Pancreas (tissue), 10 donors: ENCODE data around the gene PDE2A. TPM values are rescaled to one million over a fixed set of nuclear protein-coding genes. Genes with fewer than 3 reads are reported as not detected.

Experiments
- ATAC-seq, 4 donors: fragments of 200-7000 bp; cut with Tn5 transposase; one replicate each; pipeline versions ENCODE4 v1.8.0 to v1.9.1; 2020; ENCODE audit warnings: mild to moderate bottlenecking in 4 of 4, moderate library complexity in 4 of 4
- DNase-seq, 6 donors: peaks; one replicate each; pipeline ENCODE4 v3.0.0-alpha.2; 2020
- FAIRE-seq: peaks from 2 replicates; lab custom pipeline; 2012; peaks lifted over from hg19 to GRCh38; lab: Jason Lieb, UNC
- H3K27ac ChIP-seq, 4 donors: fragments of 200-600 bp; sonication (generic); 1 replicate in 3 of 4; 2 replicates in 1 of 4; pipeline versions ENCODE4 v1.5.0 to v1.8.0; 2020
- H3K27me3 ChIP-seq, 4 donors: fragments of 200-600 bp; one replicate each; pipeline ENCODE4 v1.8.0; 2021
- H3K36me3 ChIP-seq, 3 donors: fragments of 200-600 bp; sonication (generic) in 1 of 3; one replicate each; pipeline versions ENCODE4 v1.5.0 to v1.8.0; 2020 to 2021
- H3K4me1 ChIP-seq, 3 donors: fragments of 200-600 bp; one replicate each; pipeline ENCODE4 v1.8.0; 2021
- H3K4me3 ChIP-seq, 4 donors: fragments of 200-600 bp; sonication (generic) in 2 of 4; one replicate each; pipeline versions ENCODE4 v1.5.0 to v1.8.0; 2020 to 2021
- H3K9me3 ChIP-seq, 4 donors: fragments of 200-600 bp; one replicate each; pipeline ENCODE4 v1.8.0; 2021
- CTCF ChIP-seq, 4 donors: fragments of 200-600 bp; sonication (generic) in 3 of 4; IDR thresholded peaks; one replicate each; pipeline versions ENCODE4 v1.5.0 to v1.8.0; 2021; ENCODE audit warnings: antibody characterized with exemption in 4 of 4
- WGBS, 2 donors: extraction: QIAGEN DNeasy Blood & Tissue Kit; methylation state at CpG; one replicate each; pipeline ENCODE4 v1.1.7; 2013; 5-methylcytosine and 5-hydroxymethylcytosine counted together
- intact Hi-C, 3 donors: fragments of 100-400 bp; cut with DNase I; formaldehyde crosslinking; loops; one replicate each; pipeline versions ENCODE4 v1.11.1 to v1.14.2; 2022
- polyA plus RNA-seq, 2 donors: library from polyadenylated mRNA; stranded (reverse); fragments of 200-250 nt; gene quantifications; one replicate each; pipeline ENCODE4 v1.2.3, GENCODE V29; 2013
- total RNA-seq, 6 donors: library from RNA; stranded (reverse); fragmentation: NEBNext Ultra II Directional in 4 of 6; extraction: Animal tissue kit (Norgen Biotek cat#: 25700) in 4 of 6; gene quantifications; one replicate each; pipeline versions ENCODE4 v1.2.1 to v1.2.4, GENCODE V29; 2021 to 2023
- donor health status: healthy with polysubstance abuse.
- donor health status: DM: no; HTN: no; CAD: no; lungs with moderate emphysema.
- donor health status: DM: no; HTN: no; CAD: no.
- donor health status: control.
- donor health status: control.
- donor health status: Bipolar disorder and iron deficiency.
- donor health status: DM: yes; HTN: yes; CAD: no.
- donor health status: DM: no; HTN: no; CAD: no.
- donor health status: DM: no; HTN: no; CAD: no.
- donor health status: DM: yes; HTN: yes; CAD: no.

Gene PDE2A
- total and polyA plus RNA-seq, 8 donors: 2.1 to 16.3 (median 4.1) TPM

DNA sequence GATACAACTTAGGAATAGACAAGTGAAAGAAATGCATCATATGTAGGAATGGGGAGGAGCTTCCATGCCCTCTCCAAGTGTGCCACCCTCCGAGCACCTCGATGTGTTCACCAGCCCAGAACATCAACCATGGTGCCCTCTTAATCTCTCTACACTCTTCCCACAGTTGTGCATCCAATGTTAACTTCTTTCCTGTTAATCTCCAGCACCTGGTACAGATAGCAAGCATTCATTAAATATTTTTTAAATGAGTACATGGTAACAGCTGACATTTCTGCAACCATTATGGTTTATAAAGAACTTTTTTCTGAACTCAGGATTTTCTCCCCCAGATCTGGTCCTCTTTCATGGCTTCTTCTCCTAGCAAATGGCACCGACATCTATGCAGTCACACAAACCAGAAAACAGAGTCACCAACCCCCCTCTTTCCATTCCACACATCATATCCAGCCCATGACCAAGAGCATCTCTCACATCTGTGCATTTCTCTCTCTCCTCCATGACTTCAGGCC is 121.8 kb downstream of the PDE2A start:
- no peak for TF ChIP-seq CTCF (IDR thresholded peaks at IDR 0.05)
- Histone ChIP-seq H3K36me3 (no peaks in the 10 kb centered on the region), H3K27me3 (no peaks in the 10 kb centered on the region), H3K4me3 (no peak overlapping the region), H3K9me3 (no peaks in the 10 kb centered on the region), H3K27ac (no peak overlapping the region), H3K4me1 (no peaks in the 10 kb centered on the region)
- intact Hi-C loops: no loop called here
- ATAC-seq (no peak), FAIRE-seq (no peak), DNase-seq (no peak)
- 78 to 85% methylated on average over 3 of the region's 3 CpGs for WGBS, 2 donors

DNA sequence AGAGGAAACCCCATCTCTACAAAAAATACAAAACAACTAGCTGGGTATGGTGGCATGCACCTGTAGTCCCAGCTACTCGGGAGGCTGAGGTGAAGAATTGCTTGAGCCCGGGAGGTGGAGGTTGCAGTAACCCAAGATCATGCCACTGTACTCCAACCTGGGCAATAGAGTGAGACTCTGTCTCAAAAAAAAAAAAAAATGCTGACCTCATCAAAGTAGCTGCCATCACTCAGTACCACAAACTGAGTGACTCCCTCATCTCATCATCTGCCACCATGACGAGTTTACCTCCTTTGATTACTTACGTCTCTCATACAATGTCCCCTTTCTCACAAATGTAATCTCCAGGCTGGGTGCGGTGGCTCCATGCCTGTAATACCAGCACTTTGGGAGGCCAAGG is 122.7 kb downstream of the PDE2A start:
- H3K36me3 ChIP-seq: no peaks in the 10 kb centered on the region
- ATAC-seq (no peak), FAIRE-seq (no peak), DNase-seq (no peak)
- H3K4me1 ChIP-seq: no peaks in the 10 kb centered on the region
- no peak overlapping the region for H3K4me3 ChIP-seq
- TF ChIP-seq CTCF (IDR thresholded peaks at IDR 0.05): no peak
- no peaks in the 10 kb centered on the region for H3K9me3 ChIP-seq
- WGBS, 2 donors: 87% methylated on average over 5 of the region's 5 CpGs
- no peak overlapping the region for H3K27ac ChIP-seq
- H3K27me3 ChIP-seq: no peaks in the 10 kb centered on the region
- intact Hi-C loops: no loop called here

- no peak for FAIRE-seq
- no peaks in the 10 kb centered on the region for H3K27me3 ChIP-seq
- intact Hi-C loops: no loop called here
- H3K4me3 ChIP-seq: no peak overlapping the region
- no peak overlapping the region for H3K27ac ChIP-seq
- ATAC-seq: no peak
- no peaks in the 10 kb centered on the region for H3K4me1 ChIP-seq
- no peaks in the 10 kb centered on the region for H3K9me3 ChIP-seq
- no peak for TF ChIP-seq CTCF (IDR thresholded peaks at IDR 0.05)
- DNase-seq: no peak
- no peaks in the 10 kb centered on the region for H3K36me3 ChIP-seq
- 87% methylated on average over 6 of the region's 6 CpGs for WGBS, 2 donors
Measured at GRCh38 chr11:72548463-72548862, 125.8 kb downstream of the PDE2A start.

DNA sequence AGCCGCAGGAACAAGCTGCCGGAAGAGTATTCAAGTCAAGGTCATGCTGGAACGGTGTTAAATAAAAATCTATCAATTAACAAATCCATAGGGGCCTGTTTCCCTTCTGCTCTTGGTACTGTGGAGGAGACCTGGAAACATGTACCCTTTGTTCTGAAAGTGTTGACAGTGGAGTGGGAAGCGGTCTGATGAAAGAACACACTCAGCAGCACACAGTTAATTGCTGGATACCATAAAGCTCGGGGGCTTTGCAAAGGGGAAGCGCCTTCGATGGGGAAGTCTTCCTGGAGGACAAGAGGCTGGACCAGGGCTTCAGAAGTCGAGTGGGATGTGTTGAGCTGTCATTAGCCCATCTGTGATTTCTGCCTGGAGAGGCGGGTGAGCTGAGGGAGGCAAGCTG is 127.4 kb downstream of the PDE2A start:
- intact Hi-C loops: no loop called here
- Histone ChIP-seq H3K4me1 (no peaks in the 10 kb centered on the region), H3K27ac (no peak overlapping the region), H3K36me3 (no peaks in the 10 kb centered on the region), H3K27me3 (no peaks in the 10 kb centered on the region), H3K4me3 (no peak overlapping the region), H3K9me3 (no peaks in the 10 kb centered on the region)
- no peak for TF ChIP-seq CTCF (IDR thresholded peaks at IDR 0.05)
- no peak for ATAC-seq
- no peak for DNase-seq
- 59% methylated on average over 9 of the region's 9 CpGs for WGBS, 2 donors
- no peak for FAIRE-seq

DNA sequence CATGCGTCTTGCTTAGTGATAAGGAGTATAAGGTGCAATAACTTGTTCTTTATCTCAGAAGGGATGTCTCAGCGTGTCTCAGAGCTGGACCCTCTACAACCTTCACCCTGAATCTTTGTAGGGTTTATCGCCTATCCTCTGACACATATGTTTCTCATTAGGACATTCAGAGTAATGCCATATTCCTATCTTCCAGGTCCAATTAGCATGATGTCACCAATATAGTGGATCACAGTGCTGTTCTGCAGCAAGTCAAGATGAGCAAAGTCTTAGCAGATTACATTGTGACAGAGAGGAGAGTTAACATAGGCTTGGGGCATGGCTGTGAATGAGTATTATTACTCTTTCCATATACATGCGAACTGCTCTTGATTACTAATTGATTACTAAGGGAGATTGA is 129.6 kb downstream of the PDE2A start:
- Histone ChIP-seq H3K4me3 (no peak overlapping the region), H3K27ac (no peak overlapping the region), H3K9me3 (no peaks in the 10 kb centered on the region), H3K4me1 (peaks cover 0 to 9% (median 7%) of the 10 kb centered on the region in 3 donors), H3K36me3 (no peaks in the 10 kb centered on the region), H3K27me3 (no peaks in the 10 kb centered on the region)
- intact Hi-C loops: no loop called here
- FAIRE-seq: no peak
- ATAC-seq: no peak
- no peak for TF ChIP-seq CTCF (IDR thresholded peaks at IDR 0.05)
- DNase-seq: no peak
- WGBS, 2 donors: 83 to 88% methylated on average over 4 of the region's 4 CpGs
